Measurements from ENCODE around the gene CDH23. TPM values are rescaled to one million over a fixed set of nuclear protein-coding genes. Genes with fewer than 3 reads are reported as not detected.
A peak's percentile ranks its signal among the peaks of the same experiment; 100 is the strongest.

CDH23 gene
- total RNA-seq, 3 donors from 2014 or later: 1.8 to 3.6 (median 3.0) TPM

DNA sequence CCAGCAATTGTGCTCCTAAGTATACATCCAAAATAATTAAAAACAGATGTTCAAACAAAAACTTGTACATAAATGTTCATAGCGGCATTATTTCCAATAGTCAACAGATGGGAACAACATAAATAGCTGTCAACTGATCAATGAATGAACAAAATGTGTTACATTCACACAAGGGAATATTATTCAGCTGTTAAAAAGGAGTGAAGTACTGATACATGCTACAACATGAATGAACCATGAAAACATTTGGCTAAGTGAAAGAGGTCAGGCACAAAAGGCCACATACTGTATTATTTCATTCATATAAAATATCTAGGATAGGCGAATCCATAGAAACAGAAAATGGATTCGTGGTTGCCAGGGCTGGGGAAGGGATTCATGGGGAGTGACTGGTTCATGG, 109.1 kb downstream of the CDH23 start:
- ATAC-seq (no peak), DNase-seq (no peak)
- Histone ChIP-seq H3K9me3 (no peaks in the 10 kb centered on the region), H3K4me3 (no peak overlapping the region), H3K4me1 (ENCODE audit: low read depth) (peaks cover 6% of the 10 kb centered on the region), H3K36me3 (ENCODE audit: low read depth) (no peaks in the 10 kb centered on the region)
- intact Hi-C loops (cut with DNase I, micrococcal nuclease): no loop called here
- TF ChIP-seq, protein P1, sequence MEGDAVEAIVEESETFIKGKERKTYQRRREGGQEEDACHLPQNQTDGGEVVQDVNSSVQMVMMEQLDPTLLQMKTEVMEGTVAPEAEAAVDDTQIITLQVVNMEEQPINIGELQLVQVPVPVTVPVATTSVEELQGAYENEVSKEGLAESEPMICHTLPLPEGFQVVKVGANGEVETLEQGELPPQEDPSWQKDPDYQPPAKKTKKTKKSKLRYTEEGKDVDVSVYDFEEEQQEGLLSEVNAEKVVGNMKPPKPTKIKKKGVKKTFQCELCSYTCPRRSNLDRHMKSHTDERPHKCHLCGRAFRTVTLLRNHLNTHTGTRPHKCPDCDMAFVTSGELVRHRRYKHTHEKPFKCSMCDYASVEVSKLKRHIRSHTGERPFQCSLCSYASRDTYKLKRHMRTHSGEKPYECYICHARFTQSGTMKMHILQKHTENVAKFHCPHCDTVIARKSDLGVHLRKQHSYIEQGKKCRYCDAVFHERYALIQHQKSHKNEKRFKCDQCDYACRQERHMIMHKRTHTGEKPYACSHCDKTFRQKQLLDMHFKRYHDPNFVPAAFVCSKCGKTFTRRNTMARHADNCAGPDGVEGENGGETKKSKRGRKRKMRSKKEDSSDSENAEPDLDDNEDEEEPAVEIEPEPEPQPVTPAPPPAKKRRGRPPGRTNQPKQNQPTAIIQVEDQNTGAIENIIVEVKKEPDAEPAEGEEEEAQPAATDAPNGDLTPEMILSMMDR (IDR thresholded peaks at IDR 0.05): no peak

GRCh38 chr10:71509444-71509843, 112.7 kb downstream of the CDH23 start:
- intact Hi-C loops (cut with DNase I, micrococcal nuclease): no loop called here
- DNase-seq: no peak

DNA sequence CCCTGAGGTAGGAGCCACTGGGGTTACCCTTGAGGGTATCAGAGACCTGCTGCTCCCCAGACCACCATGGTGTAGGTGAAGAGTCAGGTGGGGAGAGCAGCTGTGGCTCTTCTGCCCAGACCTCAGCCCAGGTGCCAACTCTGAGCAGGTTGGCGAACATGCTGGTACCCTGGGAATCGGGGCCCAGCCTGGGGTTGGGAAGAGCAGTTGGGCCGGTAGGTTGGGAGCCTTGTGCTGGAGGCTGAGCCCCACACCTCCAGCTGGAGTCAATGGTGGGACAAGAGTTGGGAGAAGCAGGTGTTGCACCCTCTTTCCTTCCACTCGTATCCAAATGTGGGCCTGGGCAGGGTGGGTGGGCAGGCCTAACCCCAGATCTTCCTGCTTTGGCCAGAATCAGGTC, 114.5 kb downstream of the CDH23 start:
- no peak for ATAC-seq

More at GRCh38 chr10:71509444-71509843, 112.7 kb downstream of the CDH23 start:
- H3K36me3 ChIP-seq (ENCODE audit: low read depth): no peaks in the 10 kb centered on the region
- no peak for ATAC-seq
- TF ChIP-seq, protein P1 (IDR thresholded peaks at IDR 0.05): no peak
- no peak overlapping the region for H3K4me3 ChIP-seq
- peaks cover 3% of the 10 kb centered on the region for H3K4me1 ChIP-seq (ENCODE audit: low read depth)
- no peaks in the 10 kb centered on the region for H3K9me3 ChIP-seq

DNA sequence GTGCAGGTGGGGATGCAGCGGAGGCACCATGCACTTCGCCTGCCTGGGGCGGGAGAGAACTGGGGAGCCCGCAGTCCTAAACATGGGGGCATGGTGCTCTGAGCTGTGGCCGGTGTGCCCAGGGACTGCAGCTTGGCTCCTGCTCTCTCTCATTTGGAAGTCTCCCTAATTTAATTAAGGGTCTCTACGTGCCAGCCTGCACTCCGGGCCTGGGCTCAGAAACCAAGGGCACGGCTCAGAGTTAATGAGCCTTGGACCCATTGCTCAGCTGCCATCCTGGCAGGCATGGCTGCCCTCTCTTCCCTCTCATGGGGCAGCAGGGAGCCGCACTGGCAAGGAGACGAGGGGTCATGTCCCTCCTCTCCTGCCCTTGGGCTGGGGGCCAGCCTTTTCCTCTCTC, 115.6 kb downstream of the CDH23 start:
- no peaks in the 10 kb centered on the region for H3K36me3 ChIP-seq (ENCODE audit: low read depth)
- TF ChIP-seq, protein P1 (IDR thresholded peaks at IDR 0.05): no peak
- H3K4me1 ChIP-seq (ENCODE audit: low read depth): no peaks in the 10 kb centered on the region
- DNase-seq (no peak), ATAC-seq (no peak)
- no peaks in the 10 kb centered on the region for H3K9me3 ChIP-seq
- intact Hi-C loops (cut with DNase I, micrococcal nuclease): no loop called here
- no peak overlapping the region for H3K4me3 ChIP-seq

More for the DNA sequence above, 114.5 kb downstream of the CDH23 start:
- intact Hi-C loops (cut with DNase I, micrococcal nuclease): no loop called here
- TF ChIP-seq, protein P1 (IDR thresholded peaks at IDR 0.05): no peak
- no peaks in the 10 kb centered on the region for H3K9me3 ChIP-seq
- H3K36me3 ChIP-seq (ENCODE audit: low read depth): no peaks in the 10 kb centered on the region
- H3K4me3 ChIP-seq: no peak overlapping the region
- no peaks in the 10 kb centered on the region for H3K4me1 ChIP-seq (ENCODE audit: low read depth)
- no peak for DNase-seq

DNA sequence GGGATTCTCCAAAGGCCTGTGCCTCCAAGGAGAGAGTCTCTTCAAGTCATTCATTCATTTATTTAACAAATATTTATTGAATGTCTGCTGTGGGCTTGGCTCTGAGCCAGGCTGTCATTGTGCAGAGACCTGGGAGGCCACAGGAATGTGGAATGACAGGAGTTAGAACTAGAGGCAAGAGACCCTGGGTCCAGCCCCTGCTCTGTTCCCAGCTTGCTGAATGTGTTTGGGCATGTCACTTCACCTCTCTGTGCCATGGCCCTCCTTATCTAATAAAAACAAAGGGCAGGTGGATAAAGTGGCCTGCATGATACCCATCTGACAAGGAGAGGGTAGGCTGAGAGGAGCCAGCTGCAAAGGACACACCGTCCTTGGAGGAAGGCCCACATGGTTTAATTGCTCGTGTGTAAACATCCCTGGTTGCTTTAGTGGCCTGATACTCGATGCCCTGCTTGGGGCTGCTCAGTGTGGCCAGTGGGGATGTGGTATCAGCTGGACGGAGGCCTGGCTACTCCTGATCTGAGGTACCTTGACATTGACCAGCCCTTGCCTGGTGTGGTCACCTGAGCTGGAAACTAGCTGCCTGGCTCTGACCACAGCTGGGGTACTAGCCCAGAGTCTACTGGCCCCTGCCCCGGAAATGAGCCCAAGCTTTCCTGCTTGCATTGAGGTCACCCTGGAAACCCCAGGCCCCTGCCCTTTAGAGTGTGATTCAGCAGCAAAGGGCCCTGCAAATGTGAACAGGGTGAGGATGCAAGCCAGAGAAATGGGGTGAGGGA, 116.2 kb downstream of the CDH23 start:
- ATAC-seq: peak; percentile 70
- TF ChIP-seq, protein P1 (IDR thresholded peaks at IDR 0.05): no peak
- DNase-seq: no peak
- H3K4me1 ChIP-seq (ENCODE audit: low read depth): no peaks in the 10 kb centered on the region
- intact Hi-C loops (cut with DNase I, micrococcal nuclease): no loop called here
- H3K9me3 ChIP-seq: no peaks in the 10 kb centered on the region
- H3K4me3 ChIP-seq: no peak overlapping the region
- H3K36me3 ChIP-seq (ENCODE audit: low read depth): no peaks in the 10 kb centered on the region
